Right ventricle myocardium superior (tissue), 1 donor: ENCODE results near the gene INSC. TPM values are rescaled to one million over a fixed set of nuclear protein-coding genes. Genes with fewer than 3 reads are reported as not detected.

Source experiments
- ATAC-seq: fragments of 200-7000 bp; cut with Tn5 transposase; one replicate; pipeline ENCODE4 v1.9.1; 2020; ENCODE audit warnings: mild to moderate bottlenecking; ENCODE audit not compliant: poor library complexity
- DNase-seq: peaks from one replicate; pipeline ENCODE4 v3.0.0-alpha.2; 2020
- intact Hi-C: fragments of 100-400 bp; cut with DNase I; formaldehyde crosslinking; loops from one replicate; pipeline ENCODE4 v1.11.2; 2022
- total RNA-seq: library from RNA; stranded (reverse); fragmentation: NEBNext Ultra II Directional; extraction: Animal tissue kit (Norgen Biotek cat#: 25700); gene quantifications from one replicate; pipeline ENCODE4 v1.2.1, GENCODE V29; 2021
- donor health status: DM: no; HTN: yes; CAD: no; lungs with severe emphysema.

The INSC gene
- total RNA-seq, 1 donor from 2014 or later, result 1.00 TPM

DNA sequence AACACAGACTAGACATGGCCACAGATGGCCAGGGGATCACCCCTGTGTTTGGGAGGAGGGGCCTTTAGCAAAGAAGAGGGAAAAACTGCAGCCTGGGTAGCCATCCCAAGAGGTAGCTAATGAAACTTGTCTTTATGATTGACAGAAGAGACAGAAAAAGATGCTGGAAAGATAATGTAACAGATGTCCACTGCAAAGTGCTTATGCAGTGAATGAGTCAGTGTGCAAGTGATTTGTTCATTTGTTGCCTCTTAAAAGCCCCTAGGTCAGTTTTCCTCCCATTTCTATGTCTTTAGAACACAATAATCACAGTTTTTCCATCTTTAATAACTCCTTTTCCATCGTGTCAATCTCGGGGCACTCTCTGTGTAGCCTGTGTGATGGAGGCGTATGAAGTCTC is 57.2 kb downstream of the INSC start:
- intact Hi-C loops, result no loop called here
- no peak for ATAC-seq
- no peak for DNase-seq

DNA sequence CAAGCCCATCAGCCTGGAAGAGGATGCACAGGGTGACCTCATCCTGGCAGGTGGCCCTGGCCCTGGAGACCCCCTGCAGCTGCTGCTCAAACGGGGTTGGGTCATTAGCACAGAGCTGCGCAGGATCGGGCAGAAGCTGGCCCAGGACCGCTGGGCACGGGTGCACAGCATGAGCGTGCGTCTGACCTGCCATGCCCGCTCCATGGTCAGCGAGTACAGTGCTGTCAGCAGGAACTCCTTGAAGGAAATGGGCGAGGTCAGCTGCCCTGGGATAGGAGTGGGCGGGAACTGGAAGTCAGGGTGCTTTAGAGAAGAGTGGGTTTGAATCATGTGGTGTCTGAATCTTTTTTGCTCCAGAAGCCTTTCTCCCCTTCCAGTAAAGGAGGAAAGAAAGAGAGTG is 61.1 kb downstream of the INSC start:
- ATAC-seq, result no peak
- intact Hi-C loops, result no loop called here
- no peak for DNase-seq

DNA sequence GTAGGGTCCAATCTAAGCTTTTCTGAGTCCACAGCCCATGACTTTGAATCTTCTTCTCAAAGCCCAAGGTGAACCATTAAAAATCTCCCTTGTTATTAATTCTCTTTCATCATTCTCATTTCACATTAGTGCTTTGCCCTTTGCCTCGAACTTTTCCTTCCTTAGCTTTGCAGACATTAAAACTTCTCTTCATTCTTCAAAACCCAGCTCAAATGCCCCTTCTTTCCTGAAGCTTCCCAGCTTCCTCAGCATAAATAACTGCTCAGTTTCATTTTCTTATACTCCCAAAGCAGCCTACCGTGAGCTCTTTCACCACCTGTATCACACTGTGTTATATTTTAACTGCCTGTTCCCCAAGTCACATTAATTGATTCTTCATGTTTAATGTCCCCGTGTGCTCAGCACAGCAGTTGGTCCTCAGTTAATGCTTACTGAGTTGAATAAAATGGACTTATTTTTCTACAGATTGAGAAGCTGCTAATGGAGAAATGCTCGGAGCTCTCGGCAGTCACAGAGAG is 62.0 kb downstream of the INSC start:
- intact Hi-C loops, result no loop called here
- ATAC-seq, result no peak

DNA sequence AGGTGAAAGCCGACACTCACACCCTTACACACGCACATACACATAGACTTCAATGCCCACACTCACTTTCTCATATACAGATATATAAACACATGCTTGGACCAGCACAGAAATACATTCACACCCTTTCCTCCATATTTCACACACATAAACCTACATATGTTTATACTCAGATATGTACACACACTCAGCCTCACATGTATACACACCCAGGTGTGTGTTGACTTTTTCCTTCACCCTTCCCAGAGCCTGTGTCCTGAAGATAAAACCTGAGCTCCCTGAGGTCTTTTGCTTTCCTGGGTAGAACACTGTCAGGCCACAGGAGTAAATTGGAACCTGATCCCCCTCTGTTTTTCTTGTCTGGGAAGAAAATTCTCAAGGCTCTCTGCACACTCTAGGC is 62.8 kb downstream of the INSC start:
- intact Hi-C loops, result no loop called here
- ATAC-seq, result no peak
- no peak for DNase-seq

More for the DNA sequence above, 62.0 kb downstream of the INSC start:
- no peak for DNase-seq

DNA sequence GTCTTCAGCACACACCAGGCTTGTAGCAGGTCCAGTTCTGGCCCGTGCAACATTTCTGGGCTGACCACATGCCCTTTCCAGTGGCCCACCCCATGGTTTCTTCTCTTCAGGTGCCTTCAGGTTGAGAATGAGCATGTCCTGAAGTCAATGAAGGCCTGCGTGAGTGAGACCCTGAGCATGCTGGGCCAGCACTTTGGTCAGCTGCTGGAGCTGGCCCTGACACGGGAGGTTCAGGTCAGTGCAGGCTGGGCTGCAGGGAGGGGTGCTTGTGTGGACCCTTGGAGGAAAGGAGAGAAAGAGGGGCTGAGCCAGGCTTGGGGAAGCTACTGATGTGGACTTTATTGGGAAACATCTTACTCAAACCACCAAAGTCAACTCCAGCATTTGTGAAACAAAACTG is 63.5 kb downstream of the INSC start:
- no peak for ATAC-seq
- DNase-seq, result no peak
- intact Hi-C loops, result no loop called here

DNA sequence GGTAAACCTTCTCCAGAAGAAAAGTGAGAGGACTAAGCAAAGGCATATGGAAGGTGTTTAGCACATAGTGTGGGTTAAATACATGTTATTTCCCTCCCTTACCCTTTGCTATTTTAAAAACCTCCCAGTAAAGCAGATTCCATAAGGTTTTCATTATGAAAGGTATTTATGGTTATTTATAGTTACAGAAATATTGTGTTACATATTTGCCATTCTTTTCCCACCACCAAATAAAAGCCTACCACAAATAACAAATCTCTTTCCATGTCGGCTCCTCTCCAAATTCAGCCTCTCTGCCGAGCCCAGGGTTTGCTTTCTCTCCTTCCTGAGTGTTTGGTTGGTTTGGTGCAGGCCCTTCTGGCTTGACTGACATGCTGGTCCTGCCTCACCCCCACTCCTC is 64.4 kb downstream of the INSC start:
- intact Hi-C loops, result no loop called here
- DNase-seq (no peak), ATAC-seq (no peak)

DNA sequence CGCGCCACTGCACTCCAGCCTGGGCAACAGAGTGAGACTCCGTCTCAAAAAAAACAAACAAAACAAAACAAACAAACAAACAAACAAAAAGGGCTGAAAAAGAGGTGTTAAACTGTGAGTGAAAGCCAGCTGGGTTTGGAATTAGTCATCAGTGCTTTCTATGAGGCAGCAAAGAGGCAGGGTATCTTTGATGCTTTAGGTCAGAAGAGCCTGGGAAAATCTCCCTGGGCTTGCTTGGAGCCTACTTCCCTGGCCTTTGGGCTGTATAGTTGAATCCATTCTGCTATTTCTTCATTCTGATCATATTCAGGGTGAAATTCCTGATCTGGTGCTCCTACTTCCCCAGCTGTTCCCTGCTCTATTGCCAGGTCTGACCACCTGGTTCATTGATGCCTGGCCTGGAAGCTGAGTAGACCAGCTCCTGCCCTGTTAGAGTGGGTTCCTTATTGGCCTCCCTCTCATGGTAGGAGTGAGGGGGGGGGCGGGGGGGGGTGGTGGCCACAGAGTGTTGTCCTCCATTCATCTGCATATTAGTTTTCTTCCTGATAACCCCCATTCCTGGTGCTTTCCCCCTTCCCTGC is 65.6 kb downstream of the INSC start:
- no peak for DNase-seq
- ATAC-seq, result no peak
- intact Hi-C loops, result no loop called here

DNA sequence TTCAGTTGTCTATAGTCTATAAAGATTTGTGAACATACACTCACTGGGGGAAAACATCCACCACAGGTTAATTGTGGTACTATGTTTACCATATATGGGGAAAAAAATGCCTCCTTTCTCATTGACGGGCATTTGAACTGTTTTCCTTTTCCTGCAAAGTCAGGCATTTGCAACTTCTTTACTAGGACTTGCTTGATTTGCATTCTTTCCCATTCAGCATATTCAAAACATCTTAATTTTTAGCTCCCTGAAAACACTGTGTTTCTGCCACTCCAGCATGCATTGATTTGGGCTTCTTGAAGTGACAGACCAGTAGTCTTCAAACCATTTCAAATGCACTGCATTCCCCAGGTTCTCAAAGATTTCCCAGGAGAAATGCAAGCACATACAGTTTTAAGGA is 67.6 kb downstream of the INSC start:
- intact Hi-C loops, result no loop called here
- DNase-seq, result no peak
- no peak for ATAC-seq

DNA sequence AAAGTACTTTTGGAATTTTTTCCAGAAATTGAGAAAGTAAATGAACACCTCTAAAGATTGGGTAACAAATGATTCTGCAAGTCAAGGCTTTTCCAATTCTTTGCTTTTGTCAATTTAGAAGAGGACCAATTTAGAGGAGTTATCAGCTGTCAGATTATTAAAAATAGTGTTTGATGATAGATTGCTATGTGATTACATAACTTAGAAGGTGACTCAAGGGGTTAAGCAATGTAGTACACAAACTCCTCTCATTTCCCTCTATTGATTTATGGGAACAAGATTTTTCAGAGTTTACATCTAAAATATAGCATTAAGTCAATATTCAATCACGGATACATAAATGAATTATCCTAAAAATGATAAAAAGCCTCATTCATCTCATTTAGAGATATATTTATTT is 70.3 kb downstream of the INSC start:
- no peak for DNase-seq

DNA sequence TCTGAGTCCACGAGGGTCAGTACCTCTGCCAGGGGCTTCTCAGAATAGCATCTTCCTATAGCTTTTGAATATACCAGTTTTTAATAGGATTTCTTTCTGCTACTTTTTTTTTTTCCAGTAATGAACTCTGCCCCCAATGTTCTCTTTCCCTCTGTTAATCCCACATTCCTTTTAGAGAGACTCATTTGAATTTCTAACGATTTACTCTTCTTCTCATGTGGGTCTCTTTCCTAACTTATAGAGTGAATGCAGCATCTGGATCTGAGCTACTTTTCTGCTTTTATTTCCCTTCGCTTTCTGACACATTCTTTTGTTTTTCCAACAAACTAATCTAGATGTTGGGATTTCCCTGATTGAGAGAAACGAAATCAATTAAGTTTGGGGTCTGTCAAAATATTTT is 71.4 kb downstream of the INSC start:
- DNase-seq (no peak), ATAC-seq (no peak)
- intact Hi-C loops, result no loop called here

More for the DNA sequence above, 70.3 kb downstream of the INSC start:
- intact Hi-C loops, result no loop called here
- ATAC-seq, result no peak

DNA sequence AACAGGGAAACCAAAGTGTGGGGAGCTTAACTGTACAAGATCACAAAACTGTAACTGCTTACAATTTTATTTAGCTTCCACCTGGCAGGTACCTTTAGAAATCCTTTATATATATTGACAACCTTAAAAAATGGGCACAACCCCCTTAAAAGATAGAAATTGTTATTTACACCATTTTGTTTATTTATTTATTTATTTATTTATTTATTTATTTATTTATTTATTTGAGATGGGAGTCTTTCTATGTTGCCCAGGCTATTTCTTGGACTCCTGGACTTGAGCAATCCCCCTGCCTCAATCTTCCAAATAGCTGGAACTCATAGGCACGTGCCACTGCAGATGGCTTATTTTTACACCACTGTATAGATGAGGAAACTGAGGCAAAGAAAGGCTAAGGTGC is 74.5 kb downstream of the INSC start:
- intact Hi-C loops, result no loop called here
- ATAC-seq, result no peak

DNA sequence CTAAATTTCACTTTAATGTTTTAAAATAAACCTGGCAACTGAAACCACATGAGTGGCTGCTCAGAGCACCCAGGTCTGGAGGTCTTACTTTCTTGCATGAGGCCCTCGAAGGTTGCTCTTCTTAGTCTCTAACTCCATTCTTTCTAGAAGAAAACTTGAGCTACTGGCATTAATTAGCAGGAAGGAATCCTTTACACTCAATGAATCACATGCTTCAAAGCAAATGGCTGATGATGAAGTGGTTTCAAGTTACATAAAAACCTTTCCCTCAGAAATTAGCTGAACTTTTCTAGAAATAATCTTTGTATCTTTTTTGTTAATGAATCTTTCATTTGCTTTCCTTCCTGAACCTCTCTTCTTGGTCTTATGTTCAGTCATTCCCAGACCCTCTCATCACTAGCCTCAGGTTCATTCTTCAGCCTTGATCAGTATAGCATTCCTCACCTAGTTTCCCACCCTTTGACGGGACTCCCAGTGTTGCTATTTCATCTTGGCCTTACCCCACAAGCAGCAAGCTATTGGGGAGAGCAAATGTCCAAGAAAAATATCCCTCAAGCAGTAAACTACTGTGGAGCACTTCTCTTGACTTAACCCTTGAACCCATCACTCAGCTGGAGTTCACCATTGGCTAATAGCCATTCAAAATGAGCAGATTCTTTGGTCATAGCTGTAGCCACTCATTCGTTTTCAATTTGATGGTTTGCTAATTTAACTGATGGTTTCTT is 75.1 kb downstream of the INSC start:
- no peak for ATAC-seq
- intact Hi-C loops, result no loop called here
- DNase-seq, result no peak

More for the DNA sequence above, 74.5 kb downstream of the INSC start:
- no peak for DNase-seq

DNA sequence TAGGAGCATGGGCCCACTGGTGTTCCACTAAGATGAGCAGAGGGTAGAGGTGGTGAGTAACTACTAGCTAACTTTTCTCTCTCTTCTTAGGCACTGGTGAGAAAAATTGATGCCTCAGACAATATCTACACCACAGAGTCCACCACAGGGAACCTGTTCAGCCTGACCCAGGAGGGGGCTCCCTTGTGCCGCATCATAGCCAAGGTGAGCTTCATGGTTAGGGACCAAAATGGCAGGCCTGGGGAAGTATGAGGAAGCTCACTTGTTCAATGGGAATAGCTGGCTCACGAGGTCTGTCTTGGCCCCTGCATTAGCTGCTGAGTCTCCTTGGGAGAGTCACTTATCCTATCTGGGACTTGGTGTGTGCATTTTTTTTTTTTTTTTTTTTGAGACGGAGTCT is 75.9 kb downstream of the INSC start:
- ATAC-seq (no peak), DNase-seq (no peak)
- intact Hi-C loops, result no loop called here

DNA sequence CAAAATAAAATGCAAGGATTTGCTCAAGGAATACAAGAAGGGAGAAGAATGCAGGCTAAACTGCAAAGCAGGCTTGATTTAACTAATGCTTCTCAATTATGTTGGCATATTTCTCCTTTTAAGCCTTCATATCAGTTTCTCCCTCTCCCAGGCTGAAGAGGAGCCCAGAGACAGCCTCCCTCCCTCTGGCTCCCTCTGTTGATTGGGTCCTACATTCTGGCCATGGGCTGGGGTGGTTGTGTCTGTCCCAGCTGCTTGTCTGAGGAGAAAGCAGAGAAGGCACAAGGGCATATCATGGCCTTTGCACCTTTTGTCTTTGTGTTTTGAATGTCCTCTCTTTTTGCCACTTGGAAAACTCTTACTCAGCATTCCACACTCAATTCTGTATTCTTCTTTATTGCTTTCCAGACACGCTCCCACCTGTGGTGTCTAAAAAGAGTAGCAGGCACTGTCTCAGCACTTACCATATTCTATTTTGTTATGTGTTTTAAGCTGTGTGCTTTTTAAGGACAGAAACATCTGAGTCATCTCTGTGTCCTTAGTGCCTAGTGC is 77.4 kb downstream of the INSC start:
- intact Hi-C loops, result no loop called here
- no peak for ATAC-seq
- DNase-seq, result no peak

DNA sequence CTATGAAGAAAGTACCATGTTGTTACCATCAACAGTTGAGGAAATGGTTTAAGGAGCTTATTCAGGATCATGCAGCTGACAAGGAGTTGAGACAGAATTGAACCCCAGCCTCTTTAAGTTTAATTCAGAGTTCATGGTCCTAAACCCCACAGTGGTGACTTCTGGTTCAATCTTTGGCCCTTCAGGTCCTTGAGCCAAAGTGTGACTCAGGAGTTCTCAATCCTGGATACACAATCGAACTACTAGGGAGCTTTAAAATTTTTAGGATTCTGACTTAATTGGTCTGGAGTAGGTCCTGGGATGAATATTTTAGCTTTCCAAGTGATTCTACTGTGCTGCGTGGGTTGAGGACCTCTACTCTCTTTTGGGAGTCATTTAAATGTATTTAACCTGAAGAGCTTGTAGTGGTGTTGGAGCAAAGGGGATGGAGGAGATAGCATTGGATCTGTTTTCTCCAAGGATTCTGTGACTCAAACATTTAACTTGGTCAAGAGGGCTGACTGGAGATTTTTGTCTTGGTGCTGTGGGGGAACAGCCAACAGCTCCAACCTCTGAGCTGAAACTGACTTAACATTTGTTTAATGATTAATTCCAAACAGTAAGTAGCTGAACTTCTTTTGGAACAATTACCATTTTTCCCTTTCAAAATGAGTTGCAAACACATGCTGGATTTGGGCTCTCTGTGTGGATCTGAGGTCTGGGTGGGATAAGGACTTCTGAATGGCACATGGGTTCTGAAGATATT is 80.1 kb downstream of the INSC start:
- intact Hi-C loops, result no loop called here
- no peak for DNase-seq
- no peak for ATAC-seq

DNA sequence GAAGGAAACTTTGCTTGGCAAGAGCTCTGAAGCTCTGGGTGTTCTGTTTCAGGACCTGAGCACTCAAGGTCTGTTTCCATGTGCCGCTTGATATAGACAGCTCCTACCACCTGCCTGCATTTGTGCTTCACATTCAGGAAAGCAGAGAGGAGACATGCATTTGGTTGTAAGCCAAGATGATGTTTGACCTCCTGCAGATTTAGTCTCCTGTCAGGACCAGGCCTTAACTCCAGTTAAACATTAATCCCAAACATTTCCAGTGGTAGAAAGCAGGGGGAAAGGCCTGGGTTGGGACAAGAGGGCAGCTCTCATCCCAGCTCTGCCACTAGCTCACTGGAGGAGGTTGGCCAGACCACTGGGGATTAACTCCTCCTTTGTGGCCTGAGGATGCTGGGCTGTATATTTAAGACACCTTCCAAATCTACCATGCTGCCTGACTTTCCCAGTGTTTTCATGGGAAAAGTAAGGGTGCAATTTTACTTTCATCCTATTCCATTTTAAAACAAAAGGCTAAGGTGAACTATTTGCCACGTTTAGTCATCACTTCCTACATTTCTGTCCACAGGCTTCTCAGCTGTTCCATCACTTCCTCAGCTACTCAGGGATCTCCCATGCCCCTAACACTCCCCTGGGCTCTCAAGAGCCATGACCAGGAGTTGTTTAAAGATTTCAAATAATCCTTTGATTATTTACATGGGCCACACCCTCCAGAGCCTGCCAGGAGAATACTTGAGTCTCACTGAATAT is 80.9 kb downstream of the INSC start:
- intact Hi-C loops, result no loop called here
- no peak for DNase-seq
- no peak for ATAC-seq

DNA sequence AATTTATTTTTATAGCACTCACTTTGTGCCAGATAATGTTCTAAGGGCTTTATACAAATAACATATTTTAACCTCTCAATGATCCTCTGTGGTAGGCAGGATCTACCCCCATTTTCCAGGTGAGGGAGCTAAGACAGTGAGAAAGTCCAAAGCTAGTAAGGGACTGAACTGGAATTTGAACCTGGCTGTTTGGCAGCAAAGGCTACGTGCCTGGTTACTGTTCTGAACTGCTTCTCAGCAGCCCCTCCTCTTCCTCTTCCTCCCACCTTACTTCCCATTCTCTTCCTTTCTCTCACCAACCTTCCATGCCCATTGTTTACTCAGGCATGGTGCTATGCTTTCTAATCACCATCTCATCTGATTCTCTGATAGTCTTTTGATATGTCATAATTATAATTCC is 82.0 kb downstream of the INSC start:
- no peak for ATAC-seq

DNA sequence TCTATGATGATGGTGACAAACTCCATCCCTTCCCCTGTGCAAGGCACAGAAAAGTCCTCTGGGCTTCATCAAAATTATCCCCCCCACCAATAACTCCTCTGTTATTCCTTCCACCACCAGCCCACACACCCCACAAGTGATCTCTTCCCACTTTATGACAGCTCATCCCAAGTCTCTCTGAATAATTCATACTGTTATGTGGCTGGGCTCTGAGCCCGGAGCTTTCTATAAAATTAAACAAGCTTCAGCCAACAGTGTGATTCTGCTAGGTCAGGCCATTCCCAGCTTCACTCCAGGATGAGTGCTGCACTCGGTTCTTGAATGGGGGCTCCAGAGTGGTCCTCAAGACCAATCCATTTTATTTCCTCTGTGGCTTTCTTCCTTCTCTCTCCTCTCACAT is 83.0 kb downstream of the INSC start:
- intact Hi-C loops, result no loop called here
- no peak for ATAC-seq
- DNase-seq, result no peak

More for the DNA sequence above, 82.0 kb downstream of the INSC start:
- no peak for DNase-seq
- intact Hi-C loops, result no loop called here

DNA sequence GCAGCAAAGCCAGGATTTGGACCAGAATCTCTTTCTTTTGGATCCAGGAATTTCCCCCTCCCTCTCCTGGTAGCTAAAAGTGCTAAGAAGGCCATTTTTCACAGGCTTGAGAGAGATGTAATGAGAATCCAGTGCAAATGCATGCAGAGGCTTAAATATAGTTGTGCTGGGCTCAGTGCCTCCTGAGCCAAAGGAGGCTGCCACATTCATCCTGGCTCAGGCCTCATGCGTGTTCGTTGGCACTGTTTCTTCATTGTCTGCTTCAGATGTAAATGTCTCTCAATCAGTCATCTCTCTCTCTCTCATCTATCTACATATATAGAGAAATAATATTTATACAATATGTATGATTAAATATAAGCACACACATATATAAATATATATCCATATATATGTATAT is 83.6 kb downstream of the INSC start:
- ATAC-seq (peak; percentile 67), DNase-seq (no peak)

More for the DNA sequence above, 83.6 kb downstream of the INSC start:
- intact Hi-C loops, result no loop called here
